Testis (tissue), 2 donors: ENCODE measurements around the gene PRDX6.

ENCODE experiments used
- POLR2A ChIP-seq: fragments of 450-650 bp; IDR thresholded peaks from one replicate; pipeline ENCODE4 v1.6.1; 2017; ENCODE audit warnings: antibody characterized with exemption, mild to moderate bottlenecking, moderate library complexity
- TF ChIP-seq, protein P1 (sequence below), 3 experiments: fragments of 450-650 bp in 2 of 3; fragments of 200-600 bp in 1 of 3; sonication (generic) in 1 of 3; IDR thresholded peaks; one replicate each; pipeline ENCODE4 v1.5.1; 2016 to 2019; ENCODE audit warnings: antibody characterized with exemption in 3 of 3, mild to moderate bottlenecking in 2 of 3, moderate library complexity in 1 of 3

DNA sequence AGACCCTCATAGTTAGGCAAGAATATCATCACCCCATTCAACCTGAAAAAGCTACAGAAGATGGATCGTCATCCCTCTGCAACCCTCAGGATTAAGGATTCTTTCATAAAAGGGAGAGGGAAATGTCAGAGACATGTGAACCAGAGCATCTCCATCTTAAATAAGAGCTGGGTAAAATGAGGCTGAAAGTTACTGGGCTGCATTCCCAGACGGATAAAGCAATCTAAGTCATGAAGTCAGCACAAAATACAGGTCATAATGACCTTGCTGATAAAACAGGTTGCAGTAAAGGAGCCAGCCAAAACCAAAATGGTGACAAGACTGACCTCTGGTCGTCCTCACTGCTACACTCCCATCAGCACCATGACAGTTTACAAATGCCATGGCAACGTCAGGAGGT, 22.6 kb downstream of the PRDX6 start:
- TF ChIP-seq, protein P1, sequence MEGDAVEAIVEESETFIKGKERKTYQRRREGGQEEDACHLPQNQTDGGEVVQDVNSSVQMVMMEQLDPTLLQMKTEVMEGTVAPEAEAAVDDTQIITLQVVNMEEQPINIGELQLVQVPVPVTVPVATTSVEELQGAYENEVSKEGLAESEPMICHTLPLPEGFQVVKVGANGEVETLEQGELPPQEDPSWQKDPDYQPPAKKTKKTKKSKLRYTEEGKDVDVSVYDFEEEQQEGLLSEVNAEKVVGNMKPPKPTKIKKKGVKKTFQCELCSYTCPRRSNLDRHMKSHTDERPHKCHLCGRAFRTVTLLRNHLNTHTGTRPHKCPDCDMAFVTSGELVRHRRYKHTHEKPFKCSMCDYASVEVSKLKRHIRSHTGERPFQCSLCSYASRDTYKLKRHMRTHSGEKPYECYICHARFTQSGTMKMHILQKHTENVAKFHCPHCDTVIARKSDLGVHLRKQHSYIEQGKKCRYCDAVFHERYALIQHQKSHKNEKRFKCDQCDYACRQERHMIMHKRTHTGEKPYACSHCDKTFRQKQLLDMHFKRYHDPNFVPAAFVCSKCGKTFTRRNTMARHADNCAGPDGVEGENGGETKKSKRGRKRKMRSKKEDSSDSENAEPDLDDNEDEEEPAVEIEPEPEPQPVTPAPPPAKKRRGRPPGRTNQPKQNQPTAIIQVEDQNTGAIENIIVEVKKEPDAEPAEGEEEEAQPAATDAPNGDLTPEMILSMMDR (IDR thresholded peaks at IDR 0.05) = no peak
- TF ChIP-seq POLR2A = no peak
